Testis (tissue), 3 donors: ENCODE results near the gene DLG5. TPM values are rescaled to one million over a fixed set of nuclear protein-coding genes. Genes with fewer than 3 reads are reported as not detected.

Experiments used
- DNase-seq: peaks from one replicate; pipeline ENCODE4 v3.0.0-alpha.2; 2019
- H3K27ac ChIP-seq, 2 donors: fragments of 200-600 bp; sonication (generic); one replicate each; pipeline ENCODE4 v1.5.1; 2019
- H3K27me3 ChIP-seq: fragments of 200-600 bp; sonication (generic); one replicate; pipeline ENCODE4 v1.5.1; 2019
- H3K36me3 ChIP-seq: fragments of 200-600 bp; sonication (generic); one replicate; pipeline ENCODE4 v1.5.1; 2017; ENCODE audit warnings: low read depth; ENCODE audit errors: missing control alignments
- H3K4me1 ChIP-seq: fragments of 200-600 bp; sonication (generic); one replicate; pipeline ENCODE4 v1.5.1; 2019
- H3K4me3 ChIP-seq, 2 donors: fragments of 200-600 bp; sonication (generic); one replicate each; pipeline ENCODE4 v1.5.1; 2017 to 2019
- H3K9me3 ChIP-seq: fragments of 200-600 bp; sonication (generic); one replicate; pipeline ENCODE4 v1.5.1; 2017
- CTCF ChIP-seq, 3 experiments: fragments of 450-650 bp in 2 of 3; fragments of 200-600 bp in 1 of 3; sonication (generic) in 1 of 3; IDR thresholded peaks; one replicate each; pipeline ENCODE4 v1.5.1; 2016 to 2019; ENCODE audit warnings: antibody characterized with exemption in 3 of 3, mild to moderate bottlenecking in 2 of 3, moderate library complexity in 1 of 3
- POLR2A ChIP-seq: fragments of 450-650 bp; IDR thresholded peaks from one replicate; pipeline ENCODE4 v1.6.1; 2017; ENCODE audit warnings: antibody characterized with exemption, mild to moderate bottlenecking, moderate library complexity
- WGBS, 2 donors: methylation state at CpG; one replicate each; pipeline ENCODE4 v1.1.5; 2018; 5-methylcytosine and 5-hydroxymethylcytosine counted together
- intact Hi-C: fragments of 100-400 bp; cut with DNase I; formaldehyde crosslinking; loops from one replicate; pipeline ENCODE4 v1.15.1; 2023; ENCODE audit warnings: low total_unique reads
- polyA plus RNA-seq: library from polyadenylated mRNA; stranded (reverse); fragments of 350-450 nt; fragmentation: Illumina TruSeq; extraction: RNeasy Lipid Tissue Mini Kit (QIAGEN cat#74804); gene quantifications from one replicate; pipeline ENCODE4 v1.2.3, GENCODE V29; 2014; ENCODE audit warnings: low read depth, low replicate concordance; ENCODE audit not compliant: insufficient read depth
- total RNA-seq, 2 donors: library from RNA; depleted of rRNA; stranded (reverse); fragments of >200 nt; gene quantifications; one replicate each; pipeline ENCODE4 v1.2.3, GENCODE V29; 2016

The DLG5 gene
- total and polyA plus RNA-seq, 3 donors from 2014 or later: 26.9 to 54.8 (median 50.1) TPM

- no peak overlapping the region for H3K4me3 ChIP-seq
- peak overlapping the region in 1 of 2 donors; percentile 66 for H3K27ac ChIP-seq
- TF ChIP-seq CTCF (IDR thresholded peaks at IDR 0.05): no peak
- no peak for TF ChIP-seq POLR2A
- WGBS, 2 donors: 51 to 58% methylated on average over 11 of the region's 11 CpGs
- H3K27me3 ChIP-seq: no peaks in the 10 kb centered on the region
- peaks cover 13% of the 10 kb centered on the region for H3K4me1 ChIP-seq
- H3K36me3 ChIP-seq: no peaks in the 10 kb centered on the region
- no peak for DNase-seq
- intact Hi-C loops: no loop called here
- H3K9me3 ChIP-seq: no peaks in the 10 kb centered on the region
These were observed 16.7 kb downstream of the DLG5 start for GRCh38 chr10:77909749-77910375.

DNA sequence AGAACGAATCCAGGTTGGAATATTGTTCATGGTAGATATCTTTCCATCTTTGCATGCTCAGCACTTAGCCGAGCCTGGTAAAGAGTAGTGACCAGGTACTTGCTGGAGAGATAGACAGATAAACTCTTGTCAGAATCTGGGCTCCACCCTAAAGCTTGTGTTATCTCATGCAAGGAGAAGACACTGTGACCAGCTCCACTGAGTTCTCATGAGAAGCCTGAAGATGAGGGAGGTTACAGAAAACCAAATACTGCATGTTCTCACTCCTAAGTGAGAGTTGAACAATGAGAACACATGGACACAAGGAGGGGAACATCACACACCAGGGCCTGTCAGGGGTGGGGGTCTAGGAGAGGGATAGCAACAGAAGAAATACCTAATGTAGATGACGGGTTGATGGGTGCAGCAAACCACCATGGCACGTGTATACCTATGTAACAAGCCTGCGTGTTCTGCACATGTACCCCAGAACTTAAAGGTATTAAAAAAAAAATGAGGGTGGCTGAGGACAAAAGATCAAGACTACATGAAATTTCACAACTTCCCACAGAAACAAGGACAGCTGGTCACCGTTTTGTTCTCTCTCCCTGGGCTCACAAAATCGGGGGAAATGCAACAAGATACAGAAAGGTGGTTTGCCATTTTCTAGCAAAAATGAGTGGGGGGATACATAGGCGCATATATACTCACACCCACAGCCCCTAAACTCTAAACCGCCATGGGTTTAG is 17.4 kb downstream of the DLG5 start:
- 67 to 75% methylated on average over 9 of the region's 9 CpGs for WGBS, 2 donors

DNA sequence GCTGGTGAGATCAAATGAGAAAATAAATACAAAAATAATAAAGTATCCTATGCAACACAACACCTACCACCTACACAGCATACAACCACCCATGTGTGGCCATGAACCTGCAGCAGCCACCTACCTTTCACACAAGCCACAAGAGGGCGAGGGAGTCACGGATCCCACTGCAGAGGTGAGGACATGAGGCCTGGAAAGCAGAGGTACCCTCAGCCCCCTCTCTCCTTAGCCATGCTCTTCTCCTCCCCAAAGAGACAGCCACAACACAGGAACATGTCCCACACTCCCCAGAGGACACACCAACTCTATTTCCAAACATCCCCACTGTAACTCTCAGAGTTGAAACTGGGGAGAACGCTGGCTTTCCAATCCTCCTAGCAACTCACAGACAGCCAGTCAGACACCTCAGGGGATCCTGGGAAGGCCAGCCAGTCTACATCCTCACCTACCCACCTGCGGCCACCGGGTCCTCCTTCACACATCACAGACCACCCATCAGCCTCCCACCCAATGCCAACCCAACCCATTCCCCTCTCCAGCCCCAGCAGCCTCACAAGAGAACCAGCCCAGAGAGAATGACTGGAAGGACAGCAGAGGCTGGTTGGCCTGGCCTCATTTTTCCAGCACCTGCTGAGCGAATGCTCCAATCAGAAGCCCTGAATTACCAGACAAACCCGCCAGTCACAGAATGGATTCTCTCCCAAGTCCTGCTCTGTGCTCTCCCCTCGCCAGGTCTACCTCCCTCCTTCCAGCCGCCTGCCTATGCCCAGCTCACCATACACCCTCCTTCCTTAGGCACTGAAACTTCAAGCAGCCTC is 18.4 kb downstream of the DLG5 start:
- no peak overlapping the region for H3K4me3 ChIP-seq
- H3K36me3 ChIP-seq: no peaks in the 10 kb centered on the region
- WGBS, 2 donors: 93 to 94% methylated on average over 8 to 9 of the region's 9 CpGs
- H3K4me1 ChIP-seq: peaks cover 13% of the 10 kb centered on the region
- TF ChIP-seq CTCF (IDR thresholded peaks at IDR 0.05) (no peak), POLR2A (no peak)
- no peaks in the 10 kb centered on the region for H3K27me3 ChIP-seq
- no peaks in the 10 kb centered on the region for H3K9me3 ChIP-seq
- intact Hi-C loops: no loop called here
- no peak for DNase-seq
- H3K27ac ChIP-seq: no peak overlapping the region

More for the DNA sequence above, 17.4 kb downstream of the DLG5 start:
- peaks cover 13% of the 10 kb centered on the region for H3K4me1 ChIP-seq
- no peak for DNase-seq
- H3K27me3 ChIP-seq: no peaks in the 10 kb centered on the region
- intact Hi-C loops: no loop called here
- TF ChIP-seq POLR2A: no peak
- no peak for TF ChIP-seq CTCF (IDR thresholded peaks at IDR 0.05)
- H3K36me3 ChIP-seq: no peaks in the 10 kb centered on the region
- peak overlapping the region in 1 of 2 donors; percentile 66 for H3K27ac ChIP-seq
- no peaks in the 10 kb centered on the region for H3K9me3 ChIP-seq
- H3K4me3 ChIP-seq: no peak overlapping the region

DNA sequence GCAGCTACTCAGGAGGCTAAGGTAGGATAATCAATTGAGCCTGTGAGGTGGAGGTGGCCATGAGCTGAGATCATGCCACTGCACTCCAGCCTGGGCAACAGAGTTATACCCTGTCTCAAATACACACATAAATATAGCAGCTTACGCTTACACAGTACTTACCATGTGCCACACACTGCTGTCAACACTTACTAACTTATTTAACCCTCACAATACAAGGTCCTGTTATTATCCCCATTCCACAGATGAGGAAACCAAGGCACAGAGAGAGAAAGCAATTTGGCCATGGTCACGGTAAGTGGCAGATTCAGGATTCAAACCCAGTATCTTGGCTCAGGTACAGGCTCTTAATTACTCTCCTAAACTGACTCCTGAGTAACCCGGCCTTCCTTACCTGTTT is 19.1 kb downstream of the DLG5 start:
- TF ChIP-seq CTCF (IDR thresholded peaks at IDR 0.05) (no peak), POLR2A (no peak)
- 91% methylated on average over 2 to 3 of the region's 3 CpGs for WGBS, 2 donors
- no peaks in the 10 kb centered on the region for H3K9me3 ChIP-seq
- H3K36me3 ChIP-seq: no peaks in the 10 kb centered on the region
- intact Hi-C loops: no loop called here
- H3K4me3 ChIP-seq: no peak overlapping the region
- no peak overlapping the region for H3K27ac ChIP-seq
- DNase-seq: no peak
- peaks cover 13% of the 10 kb centered on the region for H3K4me1 ChIP-seq
- H3K27me3 ChIP-seq: no peaks in the 10 kb centered on the region
